Measurements from ENCODE around the gene MPP3. TPM values are rescaled to one million over a fixed set of nuclear protein-coding genes. Genes with fewer than 3 reads are reported as not detected.

Gene MPP3
- total and polyA plus RNA-seq, 10 of the 15 experiments (the other 5 are each of a cell fraction or from before 2014, with no cell fraction given): not detected

DNA sequence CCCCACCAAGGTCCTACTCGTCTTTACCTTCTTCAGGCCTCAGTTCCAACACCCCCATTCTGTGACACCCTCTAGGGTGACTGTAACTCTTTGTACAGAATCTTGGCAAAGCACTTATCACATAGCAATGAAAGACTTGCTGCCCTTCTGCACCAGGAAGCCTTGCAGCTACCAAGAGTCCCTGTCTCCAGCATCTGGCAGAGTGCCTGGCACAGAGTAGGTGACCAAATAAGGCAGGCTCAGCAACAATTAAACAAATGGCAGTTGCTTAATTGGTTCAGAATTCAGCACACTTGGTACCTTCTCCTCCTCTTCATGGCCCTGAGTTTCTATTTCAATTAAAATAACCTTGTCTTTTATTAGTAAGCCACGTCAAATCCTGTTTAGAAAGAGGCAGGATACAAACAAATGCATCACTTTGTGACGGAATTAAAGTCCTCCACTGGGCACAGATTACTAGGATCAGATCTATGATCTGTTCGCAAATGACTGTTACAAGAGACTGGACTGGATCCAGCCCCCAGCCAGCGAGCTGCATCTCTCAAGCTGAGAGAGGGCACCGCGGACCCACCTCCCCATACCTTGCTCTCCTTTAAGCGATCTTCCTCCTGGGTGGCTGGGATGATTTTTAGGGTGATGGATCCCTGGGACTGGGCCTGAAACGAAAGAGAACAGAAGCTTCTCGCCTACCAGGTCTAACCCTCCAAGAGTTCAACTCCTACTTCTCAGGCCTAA, 9.4 kb downstream of the MPP3 start:
- no peak overlapping the region for H3K4me3 ChIP-seq
- no peaks in the 10 kb centered on the region for H3K36me3 ChIP-seq (ENCODE audit: control insufficient read depth in 2 of 2, insufficient read depth in 2 of 2, low read length in 1 of 2)
- no peaks in the 10 kb centered on the region for H3K9me3 ChIP-seq (replicated peaks; ENCODE audit: control insufficient read depth, insufficient read depth, low read length)
- DNase-seq (ENCODE audit: low read depth, low spot score): no peak
- POLR2A ChIA-PET: no interaction called here
- H4K20me1 ChIP-seq (ENCODE audit: control insufficient read depth, insufficient read depth): no peaks in the 10 kb centered on the region
- H3K79me2 ChIP-seq (ENCODE audit: control insufficient read depth, insufficient read depth, low read length): no peaks in the 10 kb centered on the region
- H3K27ac ChIP-seq (ENCODE audit: control insufficient read depth, insufficient read depth): no peak overlapping the region
- intact Hi-C loops (cut with micrococcal nuclease; ENCODE audit: unreplicated experiment): no loop called here
- BruUV-seq (replicated peaks): no TSS peak
- 39% methylated on average over 10 of the region's 10 CpGs for whole genome bisulfite sequencing (ENCODE audit: insufficient coverage, insufficient replicate concordance, low lambda C conversion rate, missing lambda C conversion rate)
- no peaks in the 10 kb centered on the region for H3K4me1 ChIP-seq (ENCODE audit: control insufficient read depth, insufficient read depth, low read length)
- no peak overlapping the region for H3K4me2 ChIP-seq (ENCODE audit: control insufficient read depth, insufficient read depth)
- in situ Hi-C loops (cut with MboI): no loop called here
- CTCF ChIA-PET: no interaction called here
- no peak overlapping the region for H3K9ac ChIP-seq (ENCODE audit: control insufficient read depth, insufficient read depth, low read length)
- H2AFZ ChIP-seq (ENCODE audit: control insufficient read depth, low read depth, low read length): no peak overlapping the region
- SMC1A ChIA-PET (ENCODE audit: uncharacterized antibody, unreplicated experiment): no interaction called here
- no peak for ATAC-seq
- no peak for FAIRE-seq
- H3K27me3 ChIP-seq (replicated peaks in 1 of 2; ENCODE audit: control insufficient read depth in 2 of 2, insufficient read depth in 2 of 2, low read length in 1 of 2): no peaks in the 10 kb centered on the region; a peak in 1 of 4 replicates
- RAD21 ChIA-PET (ENCODE audit: unreplicated experiment): interaction anchor here (1.0 kb wide), 1 partner anchor 20 kb away, joined by 3 read pairs; no protein-coding TSS in a partner anchor
- TF ChIP-seq, protein P1, sequence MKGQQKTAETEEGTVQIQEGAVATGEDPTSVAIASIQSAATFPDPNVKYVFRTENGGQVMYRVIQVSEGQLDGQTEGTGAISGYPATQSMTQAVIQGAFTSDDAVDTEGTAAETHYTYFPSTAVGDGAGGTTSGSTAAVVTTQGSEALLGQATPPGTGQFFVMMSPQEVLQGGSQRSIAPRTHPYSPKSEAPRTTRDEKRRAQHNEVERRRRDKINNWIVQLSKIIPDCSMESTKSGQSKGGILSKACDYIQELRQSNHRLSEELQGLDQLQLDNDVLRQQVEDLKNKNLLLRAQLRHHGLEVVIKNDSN (IDR thresholded peaks at IDR 0.05; ENCODE audit: borderline replicate concordance, extremely low read length, insufficient read depth, low read depth, low read length): no peak
- TF ChIP-seq ATF7 (IDR thresholded peaks at IDR 0.05; ENCODE audit: low read depth) (no peak), RCOR1 (conservative IDR thresholded peaks at IDR 0.05; ENCODE audit: low read depth, low read length) (no peak), BHLHE40 (IDR thresholded peaks at IDR 0.05; ENCODE audit: borderline replicate concordance in 1 of 2, low read depth in 2 of 2, low read length in 1 of 2) (no peak), CREB1 (IDR thresholded peaks at IDR 0.05; ENCODE audit: low read depth) (no peak), SPI1 (IDR thresholded peaks at IDR 0.05; ENCODE audit: borderline replicate concordance, insufficient read depth, low read depth, low read length) (no peak), TBL1XR1 (IDR thresholded peaks at IDR 0.05; ENCODE audit: low read depth, low read length) (no peak), ZZZ3 (IDR thresholded peaks at IDR 0.05; ENCODE audit: control insufficient read depth, insufficient read length, low read depth) (no peak), POLR2AphosphoS2 (IDR thresholded peaks at IDR 0.05; ENCODE audit: low read depth, low read length) (no peak), BRCA1 (IDR thresholded peaks at IDR 0.05; ENCODE audit: low read depth, low read length) (no peak)
- TF ChIP-seq, protein P2, sequence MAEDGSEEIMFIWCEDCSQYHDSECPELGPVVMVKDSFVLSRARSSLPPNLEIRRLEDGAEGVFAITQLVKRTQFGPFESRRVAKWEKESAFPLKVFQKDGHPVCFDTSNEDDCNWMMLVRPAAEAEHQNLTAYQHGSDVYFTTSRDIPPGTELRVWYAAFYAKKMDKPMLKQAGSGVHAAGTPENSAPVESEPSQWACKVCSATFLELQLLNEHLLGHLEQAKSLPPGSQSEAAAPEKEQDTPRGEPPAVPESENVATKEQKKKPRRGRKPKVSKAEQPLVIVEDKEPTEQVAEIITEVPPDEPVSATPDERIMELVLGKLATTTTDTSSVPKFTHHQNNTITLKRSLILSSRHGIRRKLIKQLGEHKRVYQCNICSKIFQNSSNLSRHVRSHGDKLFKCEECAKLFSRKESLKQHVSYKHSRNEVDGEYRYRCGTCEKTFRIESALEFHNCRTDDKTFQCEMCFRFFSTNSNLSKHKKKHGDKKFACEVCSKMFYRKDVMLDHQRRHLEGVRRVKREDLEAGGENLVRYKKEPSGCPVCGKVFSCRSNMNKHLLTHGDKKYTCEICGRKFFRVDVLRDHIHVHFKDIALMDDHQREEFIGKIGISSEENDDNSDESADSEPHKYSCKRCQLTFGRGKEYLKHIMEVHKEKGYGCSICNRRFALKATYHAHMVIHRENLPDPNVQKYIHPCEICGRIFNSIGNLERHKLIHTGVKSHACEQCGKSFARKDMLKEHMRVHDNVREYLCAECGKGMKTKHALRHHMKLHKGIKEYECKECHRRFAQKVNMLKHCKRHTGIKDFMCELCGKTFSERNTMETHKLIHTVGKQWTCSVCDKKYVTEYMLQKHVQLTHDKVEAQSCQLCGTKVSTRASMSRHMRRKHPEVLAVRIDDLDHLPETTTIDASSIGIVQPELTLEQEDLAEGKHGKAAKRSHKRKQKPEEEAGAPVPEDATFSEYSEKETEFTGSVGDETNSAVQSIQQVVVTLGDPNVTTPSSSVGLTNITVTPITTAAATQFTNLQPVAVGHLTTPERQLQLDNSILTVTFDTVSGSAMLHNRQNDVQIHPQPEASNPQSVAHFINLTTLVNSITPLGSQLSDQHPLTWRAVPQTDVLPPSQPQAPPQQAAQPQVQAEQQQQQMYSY (CRISPR knock-in tag; IDR thresholded peaks at IDR 0.05): no peak
- TF ChIP-seq, protein P3, sequence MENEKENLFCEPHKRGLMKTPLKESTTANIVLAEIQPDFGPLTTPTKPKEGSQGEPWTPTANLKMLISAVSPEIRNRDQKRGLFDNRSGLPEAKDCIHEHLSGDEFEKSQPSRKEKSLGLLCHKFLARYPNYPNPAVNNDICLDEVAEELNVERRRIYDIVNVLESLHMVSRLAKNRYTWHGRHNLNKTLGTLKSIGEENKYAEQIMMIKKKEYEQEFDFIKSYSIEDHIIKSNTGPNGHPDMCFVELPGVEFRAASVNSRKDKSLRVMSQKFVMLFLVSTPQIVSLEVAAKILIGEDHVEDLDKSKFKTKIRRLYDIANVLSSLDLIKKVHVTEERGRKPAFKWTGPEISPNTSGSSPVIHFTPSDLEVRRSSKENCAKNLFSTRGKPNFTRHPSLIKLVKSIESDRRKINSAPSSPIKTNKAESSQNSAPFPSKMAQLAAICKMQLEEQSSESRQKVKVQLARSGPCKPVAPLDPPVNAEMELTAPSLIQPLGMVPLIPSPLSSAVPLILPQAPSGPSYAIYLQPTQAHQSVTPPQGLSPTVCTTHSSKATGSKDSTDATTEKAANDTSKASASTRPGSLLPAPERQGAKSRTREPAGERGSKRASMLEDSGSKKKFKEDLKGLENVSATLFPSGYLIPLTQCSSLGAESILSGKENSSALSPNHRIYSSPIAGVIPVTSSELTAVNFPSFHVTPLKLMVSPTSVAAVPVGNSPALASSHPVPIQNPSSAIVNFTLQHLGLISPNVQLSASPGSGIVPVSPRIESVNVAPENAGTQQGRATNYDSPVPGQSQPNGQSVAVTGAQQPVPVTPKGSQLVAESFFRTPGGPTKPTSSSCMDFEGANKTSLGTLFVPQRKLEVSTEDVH (IDR thresholded peaks at IDR 0.05; ENCODE audit: low read depth, partially characterized antibody): no peak
- TF ChIP-seq, protein P4, sequence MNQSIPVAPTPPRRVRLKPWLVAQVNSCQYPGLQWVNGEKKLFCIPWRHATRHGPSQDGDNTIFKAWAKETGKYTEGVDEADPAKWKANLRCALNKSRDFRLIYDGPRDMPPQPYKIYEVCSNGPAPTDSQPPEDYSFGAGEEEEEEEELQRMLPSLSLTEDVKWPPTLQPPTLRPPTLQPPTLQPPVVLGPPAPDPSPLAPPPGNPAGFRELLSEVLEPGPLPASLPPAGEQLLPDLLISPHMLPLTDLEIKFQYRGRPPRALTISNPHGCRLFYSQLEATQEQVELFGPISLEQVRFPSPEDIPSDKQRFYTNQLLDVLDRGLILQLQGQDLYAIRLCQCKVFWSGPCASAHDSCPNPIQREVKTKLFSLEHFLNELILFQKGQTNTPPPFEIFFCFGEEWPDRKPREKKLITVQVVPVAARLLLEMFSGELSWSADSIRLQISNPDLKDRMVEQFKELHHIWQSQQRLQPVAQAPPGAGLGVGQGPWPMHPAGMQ (IDR thresholded peaks at IDR 0.05; ENCODE audit: borderline replicate concordance): no peak

Measured in GM12878 (cell line).